ENCODE results near the gene TFCP2.

Gene TFCP2

DNA sequence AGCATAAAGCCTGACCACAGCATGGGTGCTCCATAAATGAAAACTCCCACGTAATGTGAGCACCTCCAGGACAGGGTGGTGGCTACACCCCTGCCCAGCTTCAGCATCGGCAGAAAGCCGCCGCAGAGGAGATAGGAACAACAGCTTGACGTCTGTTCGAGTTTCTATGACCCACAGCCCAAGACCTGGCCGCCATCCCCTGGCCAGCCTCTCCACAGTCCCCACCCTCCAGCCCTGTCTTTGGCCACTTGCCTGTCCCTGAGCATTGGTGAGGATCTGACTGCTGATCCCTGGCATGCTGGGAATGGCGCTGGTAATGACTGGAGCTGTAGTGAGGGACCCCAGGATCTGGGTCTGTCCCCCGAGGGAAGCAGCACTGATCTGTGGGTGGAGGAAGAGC, 23.6 kb upstream of the TFCP2 start:
- DNase-seq: no peak

DNA sequence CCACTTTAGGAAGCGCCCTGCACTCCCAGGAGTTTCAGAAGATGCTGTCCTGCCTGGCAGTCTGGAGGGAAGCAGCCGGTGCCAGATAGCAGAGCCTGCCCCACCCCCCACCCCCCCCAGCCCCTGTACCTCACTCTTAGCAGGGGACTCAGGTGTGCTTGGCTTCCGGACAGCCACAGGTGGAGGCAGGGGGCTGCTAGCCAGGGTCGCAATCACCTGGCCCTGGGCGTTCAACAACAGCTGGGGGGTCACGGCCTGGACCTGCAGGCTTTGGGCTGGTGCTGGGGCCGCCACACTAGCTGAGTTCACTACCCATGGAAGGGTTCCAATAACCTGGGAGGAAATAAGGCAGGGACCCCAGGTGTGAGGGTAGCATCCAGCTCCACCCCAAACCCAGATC, 22.9 kb upstream of the TFCP2 start:
- DNase-seq: no peak

DNA sequence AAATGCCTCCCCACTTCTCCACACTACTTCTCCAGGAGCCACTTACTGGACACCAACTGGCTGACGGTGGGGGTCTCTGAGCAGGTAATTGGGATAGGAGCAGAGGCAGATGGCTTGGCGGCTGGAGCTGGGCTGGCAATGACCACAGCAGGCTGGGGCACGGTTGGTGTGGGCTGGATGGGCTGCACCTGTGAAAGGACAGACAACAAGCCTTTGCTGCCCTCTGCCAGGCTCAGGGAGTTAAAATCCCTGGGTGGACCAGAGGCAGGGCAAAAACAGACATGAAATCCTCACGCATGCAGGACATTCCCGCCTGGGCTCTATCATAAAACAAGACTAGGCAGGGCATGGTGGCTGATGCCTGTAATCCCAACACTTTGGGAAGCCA, 19.3 kb upstream of the TFCP2 start:
- DNase-seq: no peak

DNA sequence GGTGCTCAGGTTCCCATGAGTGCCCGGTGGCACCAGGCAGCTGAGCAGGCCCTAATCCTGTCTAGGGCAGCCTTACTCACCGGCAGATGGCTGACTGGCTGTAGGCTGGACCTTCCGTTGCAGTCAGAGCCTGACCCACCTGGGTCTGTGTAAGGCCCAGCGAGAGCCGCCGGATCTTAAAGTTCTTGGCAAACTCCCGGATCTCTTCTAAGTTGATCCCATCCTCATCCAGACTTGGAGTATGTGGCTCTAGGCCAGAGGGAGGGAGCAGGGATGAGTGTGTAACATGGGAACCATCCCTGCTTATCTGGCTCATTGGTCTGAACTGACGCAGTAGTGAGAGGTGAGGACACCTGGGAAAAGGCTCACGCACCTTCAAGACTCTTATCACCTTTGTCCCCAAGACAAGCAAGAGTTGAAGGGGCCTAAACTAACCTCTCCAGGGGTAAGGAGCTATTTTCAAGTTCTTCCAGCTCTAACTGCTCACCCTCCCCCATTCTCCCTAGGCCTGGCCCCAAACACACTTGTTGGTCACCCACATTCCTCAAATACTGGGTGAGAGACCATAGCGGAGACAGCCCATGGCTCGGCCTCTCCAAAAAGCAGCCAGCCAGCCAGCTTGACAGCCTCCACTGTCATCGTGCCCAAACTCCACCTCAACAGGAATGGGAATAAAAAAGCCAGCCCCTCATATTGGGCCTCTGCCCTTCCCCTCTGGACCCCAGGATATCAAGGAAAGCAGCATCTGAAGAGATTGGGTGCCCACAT, 18.8 kb upstream of the TFCP2 start:
- no peak for DNase-seq

DNA sequence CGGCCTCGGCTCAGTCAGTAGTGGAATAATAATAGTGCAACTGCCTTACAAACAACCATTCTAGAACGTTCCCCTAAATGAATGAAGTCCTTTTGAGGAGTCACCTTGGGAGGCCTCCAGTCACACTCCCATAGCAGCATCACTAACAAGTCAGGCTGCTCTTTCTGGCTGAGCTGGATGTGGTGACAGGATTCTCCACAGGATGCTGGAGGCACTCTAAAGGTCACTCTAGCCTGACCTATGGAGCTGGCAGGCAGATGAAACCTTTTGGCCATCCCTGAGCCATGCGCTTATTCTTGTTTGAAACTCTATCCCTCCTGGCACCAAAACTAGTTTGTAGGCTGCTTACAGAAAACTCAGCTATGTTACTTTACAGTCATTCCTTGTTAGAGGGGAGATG, 17.9 kb upstream of the TFCP2 start:
- no peak for DNase-seq

DNA sequence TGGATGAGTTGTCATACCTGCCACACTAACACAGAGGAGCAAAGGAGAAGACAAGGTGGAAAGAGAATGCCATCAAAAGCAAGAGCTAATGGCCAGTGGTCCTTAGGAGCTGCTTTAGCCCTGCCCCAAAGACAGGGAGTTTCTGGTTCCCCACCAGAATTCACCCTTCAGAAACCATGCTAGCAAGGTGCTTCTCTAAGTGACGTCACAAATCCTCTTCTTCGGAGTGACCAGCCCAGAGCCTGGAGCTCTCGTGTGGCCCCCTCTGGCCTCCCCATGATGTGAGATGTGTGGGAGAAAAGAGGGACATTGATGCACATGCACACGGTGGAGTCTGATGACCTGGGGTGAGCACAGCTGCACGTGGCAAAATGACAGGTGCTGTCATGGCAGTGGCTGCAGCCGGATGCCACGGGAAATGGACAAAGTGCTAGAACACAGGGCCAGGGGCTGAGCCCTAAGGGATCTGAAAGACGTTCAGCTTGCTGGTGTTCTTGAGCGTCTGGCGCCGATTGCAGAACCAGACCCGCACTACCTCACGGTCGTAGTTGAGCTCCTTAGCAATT, 16.9 kb upstream of the TFCP2 start:
- DNase-seq: no peak

DNA sequence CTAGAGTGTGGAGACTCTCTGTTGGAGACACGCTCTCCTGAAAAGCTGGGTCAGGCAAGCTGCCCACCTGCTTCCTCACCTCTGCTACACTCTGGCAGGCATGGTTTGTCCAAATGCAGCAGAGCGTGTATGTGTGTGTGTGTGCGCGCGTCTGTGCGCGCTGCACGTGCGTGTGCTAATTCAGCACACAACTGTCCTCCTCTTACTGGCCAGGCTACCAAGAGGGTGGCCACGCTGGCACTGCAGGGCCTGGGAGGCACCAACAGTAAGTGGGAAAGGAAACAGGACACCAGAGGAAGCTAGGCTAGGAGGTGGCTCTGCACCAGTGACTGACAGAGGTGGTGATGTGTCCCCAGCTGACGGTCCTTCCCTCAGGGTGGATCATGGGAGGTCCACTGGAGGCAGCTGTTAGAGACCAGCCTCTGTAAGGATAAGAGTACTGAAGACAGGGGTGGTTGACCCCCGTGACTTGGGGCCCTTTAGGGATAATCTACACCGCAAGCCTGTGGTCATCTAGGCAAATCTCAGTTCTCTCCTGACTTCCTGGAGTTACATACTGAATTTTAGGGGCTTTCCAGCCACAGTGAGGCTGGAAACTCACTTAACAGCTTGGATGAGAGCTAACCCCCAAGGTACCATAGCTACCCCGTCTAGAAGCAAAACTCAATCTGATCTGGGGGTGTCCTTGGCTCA, 15.6 kb upstream of the TFCP2 start:
- no peak for DNase-seq

DNA sequence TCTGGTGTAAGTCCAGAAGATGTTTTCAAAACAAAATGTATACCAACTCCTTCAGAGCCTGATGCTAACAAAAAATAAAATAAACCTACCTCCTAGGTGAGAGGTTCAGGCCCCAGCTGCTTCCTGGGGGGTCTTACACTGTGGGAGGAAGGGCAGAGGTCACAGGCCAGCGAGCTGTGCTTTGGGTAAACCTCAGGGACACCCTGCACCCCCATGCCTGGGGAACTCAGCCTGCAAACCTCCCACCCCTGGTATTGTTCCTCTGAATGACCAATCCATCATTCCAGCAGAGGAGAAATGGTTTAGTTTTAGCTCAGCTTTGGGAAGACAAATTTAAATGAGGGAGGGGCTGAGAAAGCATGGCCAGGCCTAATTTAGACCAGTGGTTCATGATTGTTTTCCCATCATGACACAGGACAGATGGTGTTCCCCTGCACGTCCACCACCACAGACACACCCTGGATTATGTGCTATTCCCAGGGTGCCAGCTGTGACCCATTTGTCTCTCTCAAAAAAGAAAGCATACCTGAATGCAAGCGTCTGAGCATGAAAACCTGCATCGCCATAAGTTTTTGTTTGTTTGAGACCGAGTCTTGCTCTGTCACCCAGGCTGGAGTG, 14.5 kb upstream of the TFCP2 start:
- DNase-seq: no peak

DNA sequence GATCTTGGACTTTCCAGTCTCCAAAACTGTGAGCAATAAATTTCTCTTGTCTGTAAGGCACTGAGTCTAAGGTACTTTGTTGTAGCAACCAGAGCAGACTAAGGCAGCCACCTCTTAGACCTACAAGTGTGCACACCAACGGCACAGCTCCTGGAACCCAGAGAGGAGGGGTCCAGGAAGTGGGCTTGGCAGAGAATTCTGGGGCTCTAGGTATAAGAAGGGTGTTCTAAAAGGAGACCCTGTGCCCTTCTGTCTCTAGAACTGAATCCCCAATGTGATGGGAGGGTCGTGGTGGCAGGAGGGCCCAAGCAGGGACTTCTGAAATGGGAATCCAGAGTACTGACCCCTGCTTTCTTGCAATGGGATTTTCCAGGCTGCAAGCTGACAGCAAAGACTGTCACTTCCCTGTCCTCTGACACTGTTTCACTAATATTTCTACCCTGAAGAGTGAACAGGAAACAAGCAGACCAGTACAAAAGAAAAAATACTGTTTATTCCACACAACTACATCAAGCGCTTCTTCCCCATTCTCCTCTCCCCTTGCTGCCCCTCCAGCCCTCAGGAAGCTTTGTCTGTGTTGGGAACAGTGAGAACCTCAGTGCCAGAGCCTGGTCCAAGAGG, 13.6 kb upstream of the TFCP2 start:
- DNase-seq: no peak

DNA sequence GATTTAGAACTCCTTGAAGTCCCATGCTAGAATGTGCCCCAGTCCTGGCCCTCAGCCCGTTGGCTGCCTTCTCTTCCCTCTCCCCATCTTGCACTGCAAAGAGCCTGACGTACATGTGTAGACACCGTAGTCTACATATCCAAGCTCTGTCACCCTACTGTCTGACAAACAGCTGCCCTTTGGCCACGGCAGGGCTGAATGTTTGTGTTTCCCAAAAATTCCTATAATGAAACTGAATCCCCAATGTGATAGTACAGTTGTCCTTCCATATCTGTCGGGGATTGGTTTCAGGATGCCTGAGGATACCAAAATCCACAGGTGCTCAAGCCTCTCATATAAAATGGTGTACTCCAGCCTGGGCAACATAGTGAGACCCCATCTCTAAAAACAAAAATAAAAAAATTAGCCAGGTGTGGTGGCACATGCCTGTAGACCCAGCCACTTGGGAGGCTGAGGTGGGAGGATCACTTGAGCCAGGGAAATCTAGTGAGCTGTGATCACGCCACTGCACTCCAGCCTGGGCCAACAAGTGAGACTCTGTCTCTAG, 12.3 kb upstream of the TFCP2 start:
- DNase-seq: no peak

DNA sequence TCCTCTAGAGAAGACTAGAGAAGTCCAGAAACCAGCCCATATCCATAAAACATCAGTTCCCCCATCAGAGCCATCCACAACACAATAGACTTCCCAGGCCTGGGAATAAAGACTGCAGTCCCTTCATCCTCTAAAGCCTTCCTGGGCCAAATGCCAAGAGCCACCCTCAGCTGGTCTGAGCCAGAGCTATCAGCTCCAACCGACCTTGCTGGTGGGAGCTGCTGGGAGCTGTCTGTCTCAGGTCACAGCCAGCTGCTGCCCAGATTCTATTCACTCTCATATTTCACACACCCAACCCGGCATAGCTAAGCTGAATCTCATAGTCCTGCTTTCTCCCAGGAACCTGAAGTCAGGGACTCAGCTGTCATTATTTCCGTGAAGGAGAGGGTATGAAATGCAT, 10.9 kb upstream of the TFCP2 start:
- no peak for DNase-seq

DNA sequence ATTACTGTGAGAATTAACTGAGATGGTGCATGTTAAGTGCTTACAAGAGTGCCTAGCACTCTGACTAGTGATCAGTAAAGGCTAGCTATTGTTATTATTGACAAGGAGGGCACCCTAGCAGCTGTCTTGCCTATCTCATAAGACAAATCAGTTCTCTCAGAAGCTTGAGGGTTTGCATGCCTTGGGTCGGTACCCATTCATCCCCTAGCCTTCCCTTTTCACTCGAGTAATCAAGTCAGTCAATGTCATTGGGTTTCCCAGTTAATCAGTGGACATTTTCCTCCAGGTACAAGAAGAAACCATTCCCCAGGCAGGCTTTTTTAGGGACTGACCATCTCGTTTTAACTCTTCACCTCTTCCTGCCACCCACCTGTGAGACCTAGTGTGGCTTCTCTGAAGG, 10.4 kb upstream of the TFCP2 start:
- DNase-seq: no peak

DNA sequence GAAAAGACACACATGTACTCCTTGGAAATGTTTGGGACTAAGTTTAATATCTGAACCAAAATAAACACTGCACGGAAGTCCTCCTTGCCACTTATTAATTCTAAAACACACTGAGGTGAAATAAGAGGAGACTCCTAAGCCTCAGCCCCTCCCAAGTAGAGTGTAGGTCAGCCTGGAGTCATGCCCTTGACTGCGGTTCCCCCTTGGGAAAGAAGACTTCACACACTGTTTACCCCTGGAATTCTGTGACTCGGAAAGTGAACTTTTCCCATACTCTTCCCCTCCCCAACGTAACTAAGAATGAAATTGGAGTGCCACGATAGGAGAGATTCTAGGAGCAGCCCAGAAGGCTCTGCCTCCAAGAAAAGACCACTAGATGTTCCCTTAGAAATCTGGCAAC, 8.6 kb upstream of the TFCP2 start:
- DNase-seq: no peak

DNA sequence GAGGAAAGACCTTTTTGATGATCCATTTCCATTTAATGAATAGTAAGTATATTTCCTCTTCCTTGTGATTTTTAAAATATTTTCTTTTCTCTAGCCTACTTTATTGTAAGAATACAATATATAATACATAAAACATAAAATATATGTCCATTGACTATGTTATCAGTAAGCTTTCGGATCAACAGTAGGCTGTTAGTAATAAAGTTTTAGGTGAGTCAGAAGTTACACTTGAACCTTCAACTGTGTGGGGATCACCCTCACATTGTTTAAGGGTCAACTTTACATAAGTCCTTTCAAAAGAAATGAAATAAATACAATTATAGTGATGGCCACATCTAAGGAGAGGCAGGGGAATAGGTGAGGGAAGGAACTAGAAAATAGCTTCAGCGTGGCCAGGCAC, 5.0 kb upstream of the TFCP2 start:
- no peak for DNase-seq

DNA sequence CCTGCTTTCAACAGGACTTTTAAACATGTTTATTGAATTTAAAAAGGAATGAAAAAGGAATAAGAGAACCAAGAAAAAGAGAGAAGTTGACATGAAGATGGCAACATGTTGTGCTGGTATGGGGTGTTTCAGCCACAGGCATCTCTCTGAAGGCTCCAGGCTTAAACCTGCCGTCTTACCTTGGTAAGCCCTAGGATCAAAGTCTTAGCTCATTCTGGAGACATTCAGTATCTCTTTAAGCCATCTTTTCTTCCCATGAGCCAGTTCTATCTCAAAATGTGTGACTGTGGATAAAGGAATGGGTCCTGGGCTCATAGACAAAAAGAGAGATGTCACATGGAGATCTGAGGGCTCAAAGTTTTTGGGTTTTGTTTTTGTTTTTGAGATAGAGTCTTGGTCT, 1.6 kb upstream of the TFCP2 start:
- DNase-seq: no peak

DNA sequence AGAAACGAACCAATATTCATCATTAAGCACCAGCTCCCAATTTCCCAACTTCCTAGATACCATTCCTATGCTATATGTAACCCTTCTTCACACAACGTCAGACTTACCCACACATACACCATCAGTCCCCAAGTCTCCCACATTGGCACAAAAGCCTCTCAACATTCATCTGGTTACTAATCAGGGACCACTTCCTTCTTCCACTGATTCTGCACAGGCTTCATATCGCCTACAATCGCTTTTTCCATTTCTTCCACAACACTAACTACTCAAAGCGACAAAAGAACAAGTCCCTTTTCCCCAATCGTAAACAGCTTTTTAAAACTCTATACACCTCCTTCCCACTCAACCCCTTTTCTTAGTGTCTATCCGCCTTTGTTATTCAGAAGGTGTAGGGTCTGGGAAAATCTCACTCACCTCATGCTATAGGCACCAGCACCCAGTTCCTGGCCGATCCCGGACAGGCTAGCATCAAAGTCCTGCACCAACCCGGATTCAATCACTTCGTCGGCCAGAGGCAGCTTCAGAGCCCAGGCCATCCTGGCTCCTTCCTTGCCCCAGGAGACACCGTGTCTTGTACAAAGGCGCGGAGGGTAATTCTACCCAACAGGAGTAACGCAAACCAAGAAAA, 936 bp downstream of the TFCP2 start:
- no peak for DNase-seq

DNA sequence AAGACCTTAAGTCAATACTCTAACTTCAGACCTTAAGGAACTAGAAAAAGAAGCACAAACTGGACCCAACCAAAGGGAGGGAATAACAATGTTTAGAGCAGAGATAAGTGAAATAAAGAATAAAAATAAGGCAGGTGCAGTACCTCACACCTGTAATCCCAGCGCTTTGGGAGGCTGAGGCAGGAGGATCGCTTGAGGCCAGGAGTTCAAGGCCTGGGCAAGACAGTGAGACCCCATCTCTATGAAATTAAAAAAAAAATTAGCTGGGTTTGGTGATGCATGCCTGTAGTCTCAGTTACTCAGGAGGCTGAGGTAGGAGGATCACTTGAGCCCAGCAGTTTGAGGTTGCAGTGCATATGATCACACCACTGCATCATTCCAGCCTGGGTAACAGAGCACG, 9.1 kb downstream of the TFCP2 start:
- no peak for DNase-seq

DNA sequence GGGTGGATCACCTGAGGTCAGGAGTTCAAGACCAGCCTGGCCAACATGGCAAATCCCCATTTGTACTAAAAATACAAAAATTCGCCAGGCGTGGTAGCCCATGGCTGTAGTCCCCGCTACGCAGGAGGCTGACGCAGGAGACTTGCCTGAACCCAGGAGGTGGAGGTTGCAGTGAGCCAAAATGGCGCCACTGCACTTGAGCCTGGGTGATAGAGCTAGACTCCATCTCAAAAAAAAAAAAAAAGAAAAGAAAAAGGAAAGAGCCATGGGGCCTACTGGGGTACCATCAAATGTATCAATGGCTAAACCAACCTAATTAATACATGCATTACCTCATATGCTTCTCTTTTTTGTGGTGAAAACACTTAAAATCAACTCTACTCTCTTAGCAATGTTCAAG, 10.7 kb downstream of the TFCP2 start:
- no peak for DNase-seq

DNA sequence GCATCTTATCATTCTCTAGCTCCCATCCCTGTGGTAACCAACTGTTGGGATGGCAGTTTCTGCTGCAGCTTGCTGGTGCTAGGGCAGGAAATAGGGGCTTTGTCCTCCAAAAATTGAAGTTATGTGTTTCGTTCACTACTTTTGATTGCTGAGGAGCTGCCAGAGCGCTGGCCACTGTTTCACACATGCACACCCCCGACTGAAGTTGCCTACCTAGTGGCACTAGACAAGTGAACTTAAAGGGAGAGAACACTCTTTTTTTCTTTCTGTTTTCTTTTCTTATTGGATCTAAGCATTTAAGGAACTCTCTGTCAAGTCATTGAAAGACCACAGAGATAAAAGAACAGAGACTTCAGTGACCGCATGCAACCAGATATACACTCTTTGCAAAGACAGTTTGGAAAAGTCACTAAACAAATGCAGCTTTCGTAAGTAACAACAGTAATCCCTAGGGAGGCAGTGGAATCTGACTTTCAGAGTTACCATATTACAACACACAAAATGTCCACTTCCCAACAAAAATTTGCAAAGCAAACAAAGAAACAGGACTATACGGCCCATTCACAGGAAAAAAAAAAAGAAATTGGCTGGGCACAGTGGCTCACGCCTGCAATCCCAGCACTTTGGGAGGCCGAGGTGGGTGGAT, 12.0 kb downstream of the TFCP2 start:
- no peak for DNase-seq

DNA sequence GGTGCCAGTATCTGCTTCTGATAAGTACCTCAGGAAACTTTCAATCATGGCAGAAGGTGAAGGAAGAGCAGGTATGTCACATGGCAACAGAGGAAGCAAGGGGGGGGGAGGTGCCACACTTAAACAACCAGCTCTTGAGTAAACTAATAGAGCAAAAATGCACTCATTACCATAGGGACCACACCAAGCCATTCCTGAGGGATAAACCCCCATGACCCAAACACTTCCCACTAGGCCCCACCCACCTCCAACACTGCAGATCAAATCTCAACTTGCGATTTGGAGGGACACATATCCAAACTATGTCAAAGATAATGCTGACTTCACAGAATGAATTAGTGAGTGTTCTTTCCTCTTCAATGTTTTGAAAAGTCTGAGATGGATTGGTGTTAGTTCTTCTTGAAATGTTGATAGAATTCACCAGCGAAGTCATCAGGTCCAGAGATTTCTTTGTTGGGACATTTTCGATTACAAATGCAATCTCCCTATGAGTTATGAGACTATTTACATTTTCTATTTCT, 16.6 kb downstream of the TFCP2 start:
- no peak for DNase-seq

DNA sequence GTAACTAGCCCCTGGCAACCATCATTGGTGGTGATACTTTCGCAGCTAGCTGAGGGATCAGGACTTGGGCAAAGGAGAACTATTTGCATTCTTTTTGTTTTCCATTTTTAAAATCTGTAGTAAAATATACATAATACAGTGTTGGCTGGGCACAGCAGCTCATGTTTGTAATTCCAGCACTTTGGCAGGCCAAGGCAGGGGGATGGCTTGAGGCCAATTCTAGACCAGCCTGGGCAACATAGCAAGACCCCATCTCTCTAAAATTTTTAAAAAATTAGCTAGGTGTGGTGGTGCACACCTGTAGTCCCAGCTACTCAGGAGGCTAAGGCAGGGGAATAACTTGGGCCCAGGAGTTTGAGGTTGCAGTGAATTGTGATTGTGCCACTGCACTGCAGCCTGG, 20.0 kb downstream of the TFCP2 start:
- no peak for DNase-seq

DNA sequence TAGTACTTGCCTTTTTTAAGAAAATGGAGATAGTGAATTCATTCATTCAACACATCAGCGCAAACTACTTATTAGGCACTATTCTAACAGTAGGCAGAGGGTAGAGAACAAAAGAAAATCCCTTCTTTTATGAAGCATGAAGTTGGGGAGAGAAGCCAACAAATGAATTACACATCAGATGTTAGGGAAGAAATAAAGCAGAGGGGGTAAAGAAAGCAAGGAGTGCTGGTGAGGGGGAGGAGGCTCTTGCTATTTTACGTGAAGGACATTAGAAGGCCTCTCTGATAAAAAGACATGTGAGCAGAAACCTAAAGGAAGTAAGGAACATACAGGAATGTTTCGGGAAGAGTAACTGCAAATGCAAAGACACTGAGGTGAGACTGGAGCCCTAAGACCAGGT, 22.2 kb downstream of the TFCP2 start:
- no peak for DNase-seq

Measured in RPMI8226 (cell line).